ENCODE data around the gene ACKR4. TPM values are rescaled to one million over a fixed set of nuclear protein-coding genes. Genes with fewer than 3 reads are reported as not detected.
"Not testable (repeated sequence)": the region's sequence is repeated elsewhere in the genome, so short reads cannot be mapped to it uniquely, and the experiment has no call there.

The ACKR4 gene
- total and polyA plus RNA-seq, 8 donors = 0.70 to 2.1 (median 1.1) TPM

- DNase-seq (no peak), FAIRE-seq (no peak), ATAC-seq (no peak)
- Histone ChIP-seq H3K36me3 (peaks cover 0 to 3% (median 0%) of the 10 kb centered on the region in 3 donors), H3K4me3 (no peak overlapping the region), H3K9me3 (no peaks in the 10 kb centered on the region), H3K27me3 (no peaks in the 10 kb centered on the region), H3K4me1 (peaks cover 0 to 5% (median 0%) of the 10 kb centered on the region in 3 donors), H3K27ac (no peak overlapping the region)
- intact Hi-C loops (cut with DNase I) = no loop called here
- 96 to 97% methylated on average over 7 of the region's 7 CpGs for WGBS, 2 donors
- no peak for TF ChIP-seq CTCF (IDR thresholded peaks at IDR 0.05)
These were observed 33.5 kb downstream of the ACKR4 start for GRCh38 chr3:132630612-132631011.

- H3K9me3 ChIP-seq = no peaks in the 10 kb centered on the region
- TF ChIP-seq CTCF (IDR thresholded peaks at IDR 0.05) = no peak
- H3K27ac ChIP-seq = no peak overlapping the region
- ATAC-seq (no peak), FAIRE-seq (no peak), DNase-seq (no peak)
- no peaks in the 10 kb centered on the region for H3K27me3 ChIP-seq
- peaks cover 0 to 8% (median 0%) of the 10 kb centered on the region in 3 donors for H3K4me1 ChIP-seq
- intact Hi-C loops (cut with DNase I) = no loop called here
- H3K4me3 ChIP-seq = no peak overlapping the region
- H3K36me3 ChIP-seq = peaks cover 0 to 7% (median 3%) of the 10 kb centered on the region in 3 donors
These were observed 38.0 kb downstream of the ACKR4 start for GRCh38 chr3:132635052-132635451.

- intact Hi-C loops (cut with DNase I) = no loop called here
- no peak overlapping the region for H3K27ac ChIP-seq
- no peak for DNase-seq
- WGBS, 2 donors = 32 to 51% methylated on average over 1 of the region's 1 CpG
- no peak for TF ChIP-seq CTCF (IDR thresholded peaks at IDR 0.05)
- ATAC-seq = no peak
- no peaks in the 10 kb centered on the region for H3K27me3 ChIP-seq
- H3K36me3 ChIP-seq = peaks cover 0 to 7% (median 3%) of the 10 kb centered on the region in 3 donors
- H3K4me3 ChIP-seq = no peak overlapping the region
- peaks cover 0 to 8% (median 0%) of the 10 kb centered on the region in 3 donors for H3K4me1 ChIP-seq
- FAIRE-seq = no peak
- no peaks in the 10 kb centered on the region for H3K9me3 ChIP-seq
These were observed 40.5 kb downstream of the ACKR4 start for GRCh38 chr3:132637590-132637989.

GRCh38 chr3:132638706-132639105, 41.6 kb downstream of the ACKR4 start:
- intact Hi-C loops (cut with DNase I) = no loop called here
- FAIRE-seq = no peak
- H3K36me3 ChIP-seq = peaks cover 0 to 7% (median 3%) of the 10 kb centered on the region in 3 donors
- no peak for ATAC-seq
- DNase-seq = no peak
- peaks cover 0 to 8% (median 0%) of the 10 kb centered on the region in 3 donors for H3K4me1 ChIP-seq
- no peaks in the 10 kb centered on the region for H3K9me3 ChIP-seq
- no peaks in the 10 kb centered on the region for H3K27me3 ChIP-seq
- no peak overlapping the region for H3K27ac ChIP-seq
- no peak for TF ChIP-seq CTCF (IDR thresholded peaks at IDR 0.05)
- H3K4me3 ChIP-seq = no peak overlapping the region

GRCh38 chr3:132641427-132641826, 44.4 kb downstream of the ACKR4 start:
- not testable (repeated sequence) for H3K4me1 ChIP-seq, H3K27ac ChIP-seq, FAIRE-seq, H3K9me3 ChIP-seq, ATAC-seq, H3K4me3 ChIP-seq, H3K27me3 ChIP-seq, DNase-seq, H3K36me3 ChIP-seq
- 90 to 95% methylated on average over 2 of the region's 2 CpGs for WGBS, 2 donors
- intact Hi-C loops (cut with DNase I) = loop anchor here in 2 of 3 donors (5.0 to 10.0 kb wide), 2 partner anchors 104 to 107 kb away; no protein-coding TSS in a partner anchor

Data from pancreas (tissue), 10 donors.